Measurements from ENCODE around the gene FBXL3. TPM values are rescaled to one million over a fixed set of nuclear protein-coding genes. Genes with fewer than 3 reads are reported as not detected.

FBXL3 gene
- polyA plus RNA-seq, 12 donors = 24.5 to 49.7 (median 42.7) TPM; not detected in 1

Other genes starting within 250 kb of the FBXL3 start
- gene KCTD12, start 140.8 kb downstream of the FBXL3 start, polyA plus RNA-seq (ENCODE audit: insufficient read length in 12 of 12) = 100 to 1,000 TPM; 176 to 356 (median 219) TPM
- gene ACOD1, start 78.6 kb downstream of the FBXL3 start, polyA plus RNA-seq (ENCODE audit: insufficient read length in 12 of 12) = not detected
- 10 to 100 TPM in 11 of 12 donors, not detected in 1; 13.2 to 25.2 (median 20.8) TPM for gene CLN5, start 35.1 kb downstream of the FBXL3 start, polyA plus RNA-seq (ENCODE audit: insufficient read length in 12 of 12)

Measured in muscle of arm (tissue), 12 donors.